NCI-H524 (cell line): ENCODE measurements around the gene CASP2.
"Not testable (repeated sequence)": the region's sequence is repeated elsewhere in the genome, so short reads cannot be mapped to it uniquely, and the experiment has no call there.

ENCODE experiments used
- DNase-seq, 2 experiments: peaks; one replicate each; lab custom pipeline; 2025; lab: John Stamatoyannopoulos, UW

Gene CASP2

DNA sequence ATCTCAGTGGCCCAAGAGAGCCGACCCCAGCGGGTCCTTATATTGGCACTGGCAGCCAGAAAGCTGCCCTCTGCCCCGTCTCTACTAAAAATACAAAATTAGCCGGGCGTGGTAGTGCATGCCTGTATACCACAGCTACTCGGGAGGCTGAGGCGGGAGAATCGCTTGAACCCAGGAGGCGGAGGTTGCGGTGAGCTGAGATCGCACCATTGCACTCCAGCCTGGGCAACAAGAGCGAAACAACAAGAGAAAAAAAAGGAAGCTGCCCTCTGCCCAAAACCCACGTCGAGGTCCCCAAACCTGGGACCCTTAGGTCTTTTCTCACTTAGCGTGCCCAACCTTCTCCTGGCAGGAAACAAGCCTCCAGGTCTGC, 24.0 kb upstream of the CASP2 start:
- DNase-seq = not testable (repeated sequence)

DNA sequence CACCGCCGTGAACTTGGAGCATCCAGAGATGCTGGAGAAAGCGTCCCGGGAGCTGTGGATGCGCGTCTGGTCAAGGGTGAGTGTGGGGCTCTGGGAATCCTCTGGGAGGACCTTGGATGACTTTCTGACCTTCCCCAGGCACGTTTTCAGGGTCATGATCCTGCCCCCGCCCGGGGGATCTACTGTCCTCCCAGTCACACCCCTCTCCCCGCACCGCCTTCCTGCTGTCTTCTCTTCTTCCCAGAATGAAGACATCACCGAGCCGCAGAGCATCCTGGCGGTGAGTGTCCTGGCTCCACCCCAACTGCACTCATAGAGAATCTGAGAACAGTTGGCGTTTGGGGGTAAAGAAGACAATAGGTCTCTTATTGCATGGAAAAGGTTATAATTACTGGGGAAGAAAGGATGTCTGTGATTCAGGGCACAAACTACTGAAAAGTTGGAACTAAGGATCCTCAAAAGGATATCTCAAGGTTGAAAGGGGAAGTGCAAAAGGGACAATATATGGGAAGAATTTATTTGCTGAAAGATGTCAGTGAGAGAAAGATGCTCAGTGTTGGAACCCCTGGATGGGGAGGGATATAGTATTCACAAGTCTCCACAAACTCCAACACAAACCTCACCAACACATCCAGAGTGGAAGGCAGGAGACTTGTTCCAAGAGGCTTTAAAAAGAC, 23.0 kb upstream of the CASP2 start:
- DNase-seq = no peak

DNA sequence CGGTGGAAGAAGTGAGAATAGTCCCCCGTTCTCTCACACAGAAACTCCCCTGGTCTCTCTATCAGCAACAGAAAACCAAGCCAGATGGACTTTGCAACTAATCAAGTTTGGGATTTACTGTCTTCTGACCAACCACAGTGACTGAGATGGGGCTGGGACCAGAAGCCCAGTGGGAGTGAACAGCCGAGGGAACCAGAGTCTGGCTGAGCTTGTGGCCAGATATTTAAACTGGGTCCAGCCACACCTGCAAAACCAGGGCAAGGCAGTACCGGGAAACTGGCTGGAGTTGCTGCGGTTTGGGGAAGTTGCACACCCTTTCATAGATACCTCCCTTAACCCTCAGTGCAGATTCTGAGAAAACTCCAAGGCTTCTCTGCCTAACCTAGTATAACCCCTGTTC, 18.9 kb upstream of the CASP2 start:
- DNase-seq = peak in 1 of 2 experiments; percentile 7

DNA sequence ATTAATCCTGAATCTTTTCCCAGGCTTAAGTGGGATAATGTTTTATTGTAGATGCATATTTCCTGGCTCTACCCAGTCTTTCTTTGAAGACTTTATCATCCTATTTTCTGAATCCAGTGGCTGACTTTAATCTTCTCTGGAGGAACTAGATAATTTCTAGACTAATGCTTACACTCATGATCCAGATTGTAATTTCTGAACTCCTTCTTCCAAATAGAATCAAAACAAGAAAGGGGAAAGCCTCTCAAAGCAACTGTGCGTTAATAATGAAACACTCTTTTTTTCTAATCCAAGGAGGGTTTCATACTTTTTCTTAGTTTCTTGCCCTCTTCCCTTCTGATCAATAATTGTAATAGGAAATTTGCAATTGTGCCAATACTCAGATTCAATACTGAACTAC, 16.9 kb upstream of the CASP2 start:
- DNase-seq = no peak

DNA sequence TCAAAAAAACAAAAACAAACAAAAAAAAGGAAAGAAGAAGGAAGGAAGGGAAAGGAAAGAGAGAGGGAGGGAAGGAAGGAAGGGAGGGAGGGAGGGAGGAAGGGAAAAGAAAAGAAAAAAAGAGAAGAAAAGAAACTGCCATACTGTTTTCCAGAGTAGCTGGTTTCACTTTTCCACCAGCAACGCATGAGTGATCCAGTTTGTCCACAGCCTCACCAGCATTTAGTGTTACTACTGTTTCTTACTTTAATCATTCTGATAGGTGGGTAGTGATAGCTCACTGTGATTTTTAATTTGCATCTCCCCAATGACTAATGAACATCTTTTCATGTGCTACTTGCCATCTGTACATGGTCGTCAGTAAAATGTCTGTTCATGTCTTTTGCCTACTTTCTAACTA, 15.3 kb upstream of the CASP2 start:
- DNase-seq = no peak

DNA sequence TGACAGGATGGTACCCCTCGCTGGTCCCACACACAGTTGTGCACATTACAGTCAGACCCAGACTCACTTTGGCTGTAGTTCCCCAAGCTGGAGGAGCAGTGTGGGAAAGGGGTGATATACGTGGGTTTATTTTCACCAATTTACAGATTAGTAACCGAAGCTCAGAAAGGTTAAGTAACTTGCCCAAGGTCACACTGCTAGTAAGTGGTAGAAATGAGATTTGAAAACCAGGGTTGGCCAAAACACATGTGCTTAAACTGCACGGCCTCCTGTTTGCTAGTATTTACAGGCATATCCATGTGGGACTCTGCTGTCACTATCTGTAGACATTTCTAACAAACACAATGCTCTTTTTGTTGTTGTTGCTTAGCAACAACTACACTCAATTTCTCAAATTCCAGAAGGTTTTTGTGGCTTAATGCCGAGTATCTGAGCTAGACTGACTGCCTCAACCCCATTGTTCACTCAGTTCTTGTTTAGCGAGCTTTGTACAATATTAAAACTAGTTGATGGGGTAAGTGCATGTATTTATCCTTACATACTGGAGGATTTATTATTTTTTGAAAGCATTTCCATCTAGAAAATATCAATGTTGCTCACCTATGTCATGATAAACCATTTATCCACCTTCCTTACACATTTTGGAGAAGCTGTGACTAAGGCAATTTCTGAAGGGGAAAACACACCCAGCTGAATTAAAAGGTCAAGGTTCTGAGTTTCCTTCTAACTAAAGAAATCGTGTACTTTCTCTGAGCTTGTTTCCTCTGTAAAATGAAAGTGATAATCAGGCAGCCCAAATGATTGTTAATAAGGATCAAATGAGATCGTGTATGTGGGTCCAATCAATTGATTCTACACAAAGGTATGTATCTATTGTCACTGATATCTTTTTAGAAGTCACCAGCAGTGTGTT, 8.7 kb upstream of the CASP2 start:
- DNase-seq = no peak

DNA sequence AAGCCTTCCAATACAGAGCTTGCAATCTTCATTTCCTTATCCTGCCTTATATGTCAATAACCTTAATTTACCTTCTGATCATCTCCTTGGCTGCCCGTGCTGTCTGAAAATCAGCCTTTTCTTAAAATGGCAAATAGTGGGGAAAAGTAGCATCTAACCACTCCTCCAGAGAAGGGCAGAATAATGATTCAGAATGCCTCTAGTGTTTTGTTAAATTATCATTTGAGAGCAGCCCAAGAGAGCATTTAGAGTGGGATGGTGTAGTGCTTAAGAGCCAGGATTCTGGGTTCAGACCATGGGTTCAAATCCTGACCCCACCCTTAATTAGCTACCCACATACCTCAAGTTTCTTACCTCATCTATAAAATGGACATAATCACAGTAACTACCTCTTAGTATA, 8.0 kb upstream of the CASP2 start:
- DNase-seq = no peak

DNA sequence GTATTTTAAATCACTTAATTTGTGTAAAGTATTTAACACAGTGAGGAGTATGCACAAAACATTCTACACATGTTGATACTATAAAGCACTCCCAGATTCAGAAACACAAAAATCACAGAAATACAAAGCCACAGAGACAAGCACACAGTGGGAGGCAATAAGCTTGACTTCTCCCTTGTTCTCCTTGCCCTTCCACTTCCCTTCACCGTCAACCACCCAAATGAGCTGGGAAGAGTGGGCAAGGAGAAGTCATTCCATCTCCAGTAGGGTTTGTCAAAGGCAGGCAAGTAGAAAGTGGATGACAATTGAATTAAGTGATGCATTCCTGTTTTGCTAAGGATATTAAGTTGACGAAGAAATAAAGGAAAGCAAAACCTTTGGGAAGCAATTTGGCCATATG, 7.6 kb upstream of the CASP2 start:
- DNase-seq = no peak

DNA sequence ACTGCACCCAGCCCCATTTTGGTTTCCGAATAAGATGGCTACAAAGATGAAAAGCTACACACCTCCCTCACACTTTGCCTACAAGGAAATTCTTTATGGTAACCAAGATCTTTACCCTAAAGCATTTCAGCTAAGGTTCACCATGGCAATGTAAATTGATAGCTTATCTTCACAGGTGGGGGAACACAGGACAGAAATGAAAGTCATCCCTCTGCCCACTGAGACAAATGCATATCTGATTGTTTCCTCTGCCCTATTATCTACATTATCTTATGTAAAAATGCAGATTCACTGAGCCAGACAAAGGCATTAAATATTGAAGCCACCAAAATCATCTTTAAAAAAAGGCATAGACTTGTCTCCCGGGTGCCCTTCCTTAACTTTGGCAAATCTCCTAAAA, 6.6 kb upstream of the CASP2 start:
- no peak for DNase-seq

DNA sequence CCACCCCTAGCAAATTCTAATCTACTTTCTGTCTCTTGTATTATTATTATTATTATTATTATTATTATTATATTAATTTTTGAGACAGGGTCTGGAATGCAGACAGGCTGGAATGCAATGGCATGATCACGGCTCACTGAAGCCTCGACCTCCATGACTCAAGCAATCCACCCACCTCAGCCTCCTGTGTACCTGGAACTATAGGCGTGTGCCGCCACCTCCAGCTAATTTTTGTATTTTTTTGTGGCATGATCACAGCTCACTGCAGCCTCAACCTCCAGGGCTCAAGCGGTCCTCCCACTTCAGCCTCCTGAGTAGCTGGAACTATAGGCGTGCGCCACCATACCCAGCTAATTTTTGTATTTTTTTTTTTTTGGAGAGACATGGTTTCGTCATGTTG, 6.0 kb upstream of the CASP2 start:
- DNase-seq = no peak

DNA sequence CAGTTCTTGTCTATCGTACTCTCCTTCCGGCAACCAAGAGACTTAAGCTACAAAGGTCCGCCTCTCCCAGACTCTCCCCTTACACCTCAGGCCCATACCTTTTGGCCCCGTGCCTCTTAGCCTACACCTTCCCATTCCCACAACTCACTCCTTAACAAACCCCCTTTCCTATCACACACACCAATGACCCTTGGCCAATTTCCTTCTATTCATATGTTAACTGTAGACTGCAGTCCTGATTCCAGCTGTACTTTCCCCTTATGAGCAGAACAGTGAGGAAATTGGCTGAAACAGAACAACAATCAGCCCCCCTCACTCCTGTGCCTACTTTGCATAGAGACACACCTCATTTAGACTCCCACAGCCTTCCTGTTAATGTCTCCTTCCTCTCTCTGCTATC, 4.8 kb upstream of the CASP2 start:
- no peak for DNase-seq

DNA sequence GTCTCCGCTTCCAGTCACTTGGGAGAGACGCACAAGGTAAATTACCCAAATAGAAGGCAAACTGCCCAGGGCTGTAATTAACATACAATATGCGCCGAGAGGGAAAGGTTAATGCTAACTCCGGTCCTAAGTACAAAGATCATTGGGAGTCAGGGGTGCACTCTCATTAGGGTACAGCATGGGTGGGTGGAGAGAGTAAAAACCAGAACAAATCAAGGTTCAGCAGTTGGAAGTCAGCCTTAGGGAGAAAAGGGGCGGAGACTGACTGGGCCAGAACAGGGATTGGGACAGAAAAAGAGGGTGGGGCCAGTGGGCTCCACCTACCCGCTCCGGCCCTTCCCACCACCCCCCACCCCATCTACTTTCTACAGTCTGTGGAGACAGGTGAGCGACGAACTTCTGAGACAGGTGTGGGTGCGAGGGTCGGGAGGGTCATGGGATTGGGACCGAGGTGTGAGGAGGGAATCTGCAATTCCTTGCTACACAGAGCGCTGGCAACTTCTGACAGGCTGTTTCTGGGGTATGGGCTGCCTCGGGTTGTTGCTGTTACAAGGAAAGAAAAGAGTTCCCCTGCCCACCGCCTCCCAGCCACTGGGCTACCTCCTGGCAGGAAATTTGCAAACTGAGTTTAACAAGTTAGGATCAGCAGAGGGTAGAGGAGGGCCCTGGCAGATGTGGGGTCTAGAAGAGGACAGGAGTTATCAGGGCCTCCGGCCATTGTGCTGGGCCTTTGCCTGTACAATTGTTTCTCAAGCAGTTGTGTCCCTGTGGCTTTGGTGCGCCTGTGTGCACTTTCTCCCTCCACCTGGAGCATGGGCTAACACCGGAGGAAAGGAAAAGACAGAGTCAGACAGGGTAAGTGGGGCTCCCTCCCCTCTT, 3.3 kb upstream of the CASP2 start, which contains the start of gene TMEM139:
TSS of gene TMEM139 (plus strand) at position 368 of the 879 bp plus-strand sequence. CDS start 1,000 bp downstream, outside the sequence.
- no peak for DNase-seq

DNA sequence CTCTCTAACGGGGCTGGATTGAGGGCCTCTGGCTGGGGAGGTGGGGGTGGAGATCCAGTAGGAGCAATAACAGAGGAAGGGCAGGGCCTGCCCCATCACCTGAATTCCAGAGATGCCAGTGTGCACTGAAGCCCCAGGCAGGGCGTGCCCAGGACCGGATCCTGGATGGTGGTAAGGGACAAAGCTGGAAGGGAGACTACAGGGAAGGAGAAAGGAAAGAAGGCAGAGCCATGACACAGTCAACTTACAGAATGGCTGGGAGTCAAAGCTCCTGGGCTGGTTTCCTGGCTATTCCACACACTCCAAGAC, 2.7 kb upstream of the CASP2 start:
- DNase-seq = no peak

DNA sequence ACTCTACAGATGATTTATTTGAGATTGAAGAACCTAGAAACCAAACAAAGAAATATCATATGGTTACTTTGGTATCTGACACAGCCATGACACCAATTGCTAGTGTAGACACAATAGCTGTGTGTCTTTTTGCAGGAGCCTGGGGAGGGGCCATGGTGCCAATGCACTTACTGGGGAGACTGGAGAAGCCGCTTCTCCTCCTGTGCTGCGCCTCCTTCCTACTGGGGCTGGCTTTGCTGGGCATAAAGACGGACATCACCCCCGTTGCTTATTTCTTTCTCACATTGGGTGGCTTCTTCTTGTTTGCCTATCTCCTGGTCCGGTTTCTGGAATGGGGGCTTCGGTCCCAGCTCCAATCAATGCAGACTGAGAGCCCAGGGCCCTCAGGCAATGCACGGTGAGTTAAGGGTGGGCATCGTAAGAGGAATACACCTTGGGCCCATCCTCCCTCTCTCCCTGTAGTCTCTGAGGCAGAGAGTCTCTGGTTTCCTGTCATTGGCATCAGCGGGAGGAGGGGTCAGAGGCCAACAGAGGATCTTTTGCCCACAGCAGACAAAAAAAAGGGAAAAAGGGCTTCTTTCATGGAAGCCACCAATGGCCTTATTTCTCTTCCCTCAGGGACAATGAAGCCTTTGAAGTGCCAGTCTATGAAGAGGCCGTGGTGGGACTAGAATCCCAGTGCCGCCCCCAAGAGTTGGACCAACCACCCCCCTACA, 2.2 kb upstream of the CASP2 start:
- DNase-seq = no peak

DNA sequence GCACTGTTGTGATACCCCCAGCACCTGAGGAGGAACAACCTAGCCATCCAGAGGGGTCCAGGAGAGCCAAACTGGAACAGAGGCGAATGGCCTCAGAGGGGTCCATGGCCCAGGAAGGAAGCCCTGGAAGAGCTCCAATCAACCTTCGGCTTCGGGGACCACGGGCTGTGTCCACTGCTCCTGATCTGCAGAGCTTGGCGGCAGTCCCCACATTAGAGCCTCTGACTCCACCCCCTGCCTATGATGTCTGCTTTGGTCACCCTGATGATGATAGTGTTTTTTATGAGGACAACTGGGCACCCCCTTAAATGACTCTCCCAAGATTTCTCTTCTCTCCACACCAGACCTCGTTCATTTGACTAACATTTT, 1.6 kb upstream of the CASP2 start:
- no peak for DNase-seq

DNA sequence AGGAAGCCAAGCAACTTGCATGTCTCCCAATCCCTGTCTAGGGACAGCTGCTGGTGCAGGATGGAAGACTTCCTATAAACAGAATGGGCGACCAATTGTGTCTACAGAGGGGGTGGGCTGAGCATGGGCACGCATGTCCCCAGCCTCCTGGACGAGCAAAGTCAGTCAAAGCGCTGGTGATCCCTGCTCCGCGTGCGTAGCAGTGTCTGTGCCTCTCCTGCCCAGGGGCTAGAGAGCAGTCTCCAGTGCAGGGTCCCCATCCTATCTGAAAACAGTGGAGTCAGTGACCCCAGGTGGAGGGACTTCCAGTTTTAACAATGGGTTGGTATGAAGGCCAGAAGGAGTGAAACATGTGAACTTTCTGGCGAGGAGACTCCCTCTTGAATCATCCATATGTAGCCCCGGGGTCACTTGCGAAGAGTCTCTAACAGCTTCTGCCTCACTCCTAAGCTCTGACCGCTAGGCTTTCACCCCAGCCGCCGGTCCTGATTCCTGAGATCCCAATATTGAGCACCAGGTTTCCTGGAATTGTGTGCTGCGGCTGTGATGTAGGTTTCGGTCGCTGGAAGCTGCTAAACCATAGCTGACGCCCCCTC, 714 bp upstream of the CASP2 start:
- DNase-seq = no peak

DNA sequence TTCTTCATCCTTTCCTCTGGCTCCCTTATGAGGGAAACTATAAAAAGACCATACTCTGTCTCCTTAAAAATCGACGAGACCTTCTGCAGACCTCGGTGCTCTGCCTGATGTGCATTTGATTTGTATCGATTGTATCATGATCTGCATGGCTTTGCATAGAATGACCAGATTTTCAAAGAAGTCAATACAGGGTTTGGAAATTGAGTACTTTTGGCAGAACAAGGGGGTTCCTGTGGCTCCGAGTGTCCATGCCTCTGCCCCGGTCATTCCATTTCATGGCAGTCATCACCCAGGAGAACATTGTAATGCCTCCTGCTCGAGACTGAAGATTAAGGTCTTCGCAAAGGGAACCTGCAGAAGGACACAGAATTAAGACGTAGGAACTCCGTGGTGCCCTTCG, 685 bp downstream of the CASP2 start:
- no peak for DNase-seq

DNA sequence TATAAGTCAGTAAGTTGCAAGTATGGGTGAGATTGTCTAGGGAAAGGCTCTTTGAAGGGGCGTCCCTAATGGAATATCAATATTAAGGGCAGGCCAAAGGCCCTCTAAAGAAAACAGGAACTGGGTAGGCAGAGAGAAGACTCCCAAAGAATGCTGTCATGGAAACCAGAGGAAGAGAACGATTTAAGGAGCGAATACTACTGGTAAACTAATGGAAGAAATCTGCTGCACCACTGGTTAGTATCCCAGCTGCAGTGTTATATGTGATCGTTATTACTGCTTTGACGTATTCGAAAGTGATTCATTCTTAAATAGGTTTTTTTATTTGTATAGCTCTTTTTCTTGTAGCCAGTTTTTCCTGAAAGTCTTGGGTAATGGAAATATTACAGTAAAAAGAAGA, 1.3 kb downstream of the CASP2 start:
- DNase-seq = no peak

DNA sequence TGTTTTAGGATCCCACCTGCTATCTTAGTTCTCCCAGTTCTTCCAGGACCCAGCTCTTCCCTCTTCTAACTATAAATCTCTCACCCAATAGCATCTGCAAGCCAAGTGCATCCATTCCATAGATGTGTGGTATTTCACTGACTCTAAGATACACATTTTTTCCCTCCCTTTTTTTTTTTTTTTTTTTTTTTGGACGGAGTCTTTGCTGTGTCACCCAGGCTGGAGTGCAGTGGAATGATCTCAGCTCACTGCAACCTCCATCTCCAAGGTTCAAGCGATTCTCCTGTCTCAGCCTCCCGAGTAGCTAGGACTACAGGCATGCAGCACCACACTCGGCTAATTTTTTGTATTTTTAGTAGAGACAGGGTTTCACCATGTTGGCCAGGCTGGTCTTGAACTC, 1.7 kb downstream of the CASP2 start:
- not testable (repeated sequence) for DNase-seq

DNA sequence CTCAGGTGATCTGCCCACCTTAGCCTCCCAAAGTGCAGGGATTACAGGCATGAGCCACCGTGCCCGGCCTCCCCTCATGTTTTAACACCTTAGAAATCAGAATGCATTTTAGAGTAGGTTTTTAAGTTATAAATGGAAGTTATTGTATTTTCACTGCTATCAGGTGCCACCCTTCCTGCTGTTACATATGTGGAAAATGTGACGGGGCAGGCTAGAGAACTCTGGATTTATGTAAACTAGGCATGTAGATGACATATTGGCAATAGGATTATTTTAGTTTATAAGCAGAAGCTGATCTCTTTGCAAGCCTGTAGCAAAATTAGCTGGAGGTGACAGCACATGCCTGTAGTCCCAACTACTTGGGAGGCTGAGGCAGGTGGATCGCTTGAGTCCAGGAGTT, 2.1 kb downstream of the CASP2 start:
- no peak for DNase-seq

DNA sequence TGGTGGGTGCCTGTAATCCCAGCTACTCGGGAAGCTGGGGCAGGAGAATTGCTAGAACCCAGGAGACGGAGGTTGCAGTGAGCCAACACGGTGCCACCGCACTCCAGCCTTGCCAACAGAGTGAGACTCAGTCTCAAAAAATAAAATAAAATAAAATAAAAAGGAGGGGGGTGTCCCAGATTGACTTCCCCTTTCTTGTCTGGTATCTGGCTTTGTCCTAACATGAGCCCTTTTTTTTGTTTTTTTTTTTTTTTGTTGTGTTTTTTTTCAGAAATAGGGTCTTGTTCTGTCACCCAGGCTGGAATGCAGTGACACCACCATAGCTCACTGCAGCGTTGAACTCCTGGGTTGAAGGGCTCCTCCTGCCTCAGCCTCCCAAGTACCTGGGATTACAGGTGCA, 4.7 kb downstream of the CASP2 start:
- no peak for DNase-seq

DNA sequence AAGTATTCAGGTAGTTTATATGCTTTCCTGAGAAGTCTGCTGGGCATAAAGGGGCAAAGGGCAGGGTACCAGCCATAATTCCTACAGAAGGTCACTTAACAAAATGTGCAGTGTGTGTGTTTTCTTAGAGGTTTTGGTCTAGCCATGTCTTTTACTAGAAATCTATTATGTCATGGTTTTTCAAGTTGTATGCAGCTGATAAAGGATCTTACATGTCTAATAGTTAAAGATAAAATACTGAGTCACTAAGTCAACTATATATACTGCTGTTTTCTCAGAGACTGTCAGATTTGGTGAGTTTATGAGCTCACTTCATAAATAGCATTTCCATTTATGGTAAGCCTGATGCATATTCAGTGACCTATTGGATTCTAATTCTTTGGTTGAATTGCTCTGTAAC, 7.7 kb downstream of the CASP2 start:
- no peak for DNase-seq
